NOMO-1 treated with dmso at 0.1 percent for 144 hours (cell line): ENCODE data around the gene SRP9.
"Not testable (repeated sequence)": the region's sequence is repeated elsewhere in the genome, so short reads cannot be mapped to it uniquely, and the experiment has no call there.

Experiments used
- DNase-seq: peaks from one replicate; lab custom pipeline; 2025; ENCODE audit not compliant: unreplicated experiment; lab: John Stamatoyannopoulos, UW

Gene SRP9

GRCh38 chr1:225774281-225775147 lies 3.1 kb upstream of the SRP9 start:
- no peak for DNase-seq

- DNase-seq: no peak
Measured at GRCh38 chr1:225776294-225776693, 1.3 kb upstream of the SRP9 start.

GRCh38 chr1:225777058-225777582 lies 506 bp upstream of the SRP9 start:
- DNase-seq: no peak

GRCh38 chr1:225778337-225778669 lies 677 bp downstream of the SRP9 start:
- no peak for DNase-seq

GRCh38 chr1:225779165-225779564 lies 1.5 kb downstream of the SRP9 start:
- DNase-seq: not testable (repeated sequence)

GRCh38 chr1:225780134-225780533 lies 2.5 kb downstream of the SRP9 start:
- no peak for DNase-seq

- DNase-seq: no peak
Measured at GRCh38 chr1:225780630-225781029, 3.0 kb downstream of the SRP9 start.

GRCh38 chr1:225789142-225789541 lies 11.5 kb downstream of the SRP9 start:
- DNase-seq: not testable (repeated sequence)

GRCh38 chr1:225794954-225795353 lies 17.3 kb downstream of the SRP9 start:
- DNase-seq: no peak

- DNase-seq: not testable (repeated sequence)
Measured at GRCh38 chr1:225796097-225796496, 18.5 kb downstream of the SRP9 start.

GRCh38 chr1:225801146-225801545 lies 23.5 kb downstream of the SRP9 start:
- DNase-seq: not testable (repeated sequence)

GRCh38 chr1:225806249-225806648 lies 28.6 kb downstream of the SRP9 start:
- no peak for DNase-seq

- DNase-seq: not testable (repeated sequence)
Measured at GRCh38 chr1:225806736-225807135, 29.1 kb downstream of the SRP9 start.

- DNase-seq: no peak
Measured at GRCh38 chr1:225808136-225808535, 30.5 kb downstream of the SRP9 start.

GRCh38 chr1:225809842-225810578 lies 32.4 kb downstream of the SRP9 start, which contains the start of gene EPHX1:
TSS of gene EPHX1 (plus strand) at chr1:225810124. CDS start at chr1:225828730, 18,606 bp downstream.
- peak; percentile 77 for DNase-seq

GRCh38 chr1:225810579-225811538 lies 33.2 kb downstream of the SRP9 start:
- not testable (repeated sequence) for DNase-seq

- DNase-seq: no peak
Measured at GRCh38 chr1:225811622-225812487, 34.2 kb downstream of the SRP9 start.

GRCh38 chr1:225812488-225813213 lies 35.0 kb downstream of the SRP9 start:
- no peak for DNase-seq
